Measurements from ENCODE around the gene EIF2D. TPM values are rescaled to one million over a fixed set of nuclear protein-coding genes. Genes with fewer than 3 reads are reported as not detected.

Gene EIF2D
- total and polyA plus RNA-seq, 9 of the 15 experiments (the other 6 are each of a cell fraction or from before 2014, with no cell fraction given) = 81.1 to 138 (median 93.9) TPM

- in situ Hi-C loops (cut with MboI) (loop anchor here (25.0 kb wide), 1 partner anchor 413 kb away; no protein-coding TSS in a partner anchor), intact Hi-C loops (cut with micrococcal nuclease) (loop anchor here (1.0 kb wide), 2 partner anchors 18 to 30 kb away; no protein-coding TSS in a partner anchor)
- peak overlapping the region; percentile 50 for H3K4me2 ChIP-seq (ENCODE audit: insufficient read depth, low read length)
- ChIA-PET CTCF (ENCODE audit: low intra/inter-chr PET ratio) (no interaction called here), POLR2A (interaction anchor here (0.6 to 3.1 kb wide), 17 partner anchors 8 to 129 kb away, joined by 3 to 24 read pairs (median 5); partner anchors contain the start of gene DYRK3)
- H3K4me3 ChIP-seq = no peak overlapping the region
- peaks cover 25% of the 10 kb centered on the region; the same call in 2 of the 3 replicates for H3K36me3 ChIP-seq (ENCODE audit: control insufficient read depth, insufficient read depth, low read length)
- peak overlapping the region; percentile 88 for H2AFZ ChIP-seq (ENCODE audit: low read depth, low read length)
- H3K27me3 ChIP-seq (ENCODE audit: control insufficient read depth in 2 of 2, insufficient read depth in 2 of 2, low read length in 2 of 2) = no peaks in the 10 kb centered on the region
- 6% methylated on average over 11 of the region's 11 CpGs for WGBS (ENCODE audit: insufficient coverage, low coverage, missing lambda C conversion rate)
- peak overlapping the region; percentile 45 to 53; a peak in 3 of 4 replicates for H3K9ac ChIP-seq (ENCODE audit: insufficient read depth in 1 of 2, low read depth in 2 of 2, low read length in 2 of 2)
- H4K20me1 ChIP-seq (replicated peaks; ENCODE audit: control insufficient read depth, insufficient read depth, low read length) = no peaks in the 10 kb centered on the region
- H3K27ac ChIP-seq (ENCODE audit: extremely low read depth, low read depth, low read length) = peak overlapping the region; percentile 80
- FAIRE-seq (peak; percentile 91), ATAC-seq (peak; percentile 89), DNase-seq (ENCODE audit: extremely low read depth in 1 of 4, low spot score in 3 of 4) (peak; percentile 59 to 89 (median 75))
- TSS peak; percentile 28 for BruUV-seq (replicated peaks)
- peaks cover 38% of the 10 kb centered on the region for H3K79me2 ChIP-seq (ENCODE audit: control insufficient read depth, insufficient read depth, low read length)
- no peaks in the 10 kb centered on the region for H3K9me3 ChIP-seq (replicated peaks; ENCODE audit: control insufficient read depth, insufficient read depth, low read depth, low read length)
- no peaks in the 10 kb centered on the region for H3K9me1 ChIP-seq (ENCODE audit: control insufficient read depth, insufficient read depth, low read length)
- H3K4me1 ChIP-seq (replicated peaks in 1 of 2; ENCODE audit: control insufficient read depth in 2 of 2, insufficient read depth in 2 of 2, low read length in 2 of 2) = peaks cover 28 to 41% of the 10 kb centered on the region in 2 experiments
- no peak for TF ChIP-seq IRF9 (tag; IDR thresholded peaks at IDR 0.05)
- TF ChIP-seq LCOR (CRISPR knock-in tag; IDR thresholded peaks at IDR 0.05) = peak; percentile 65; the same call in 1 of the 2 replicates
- TF ChIP-seq SMARCC2 (IDR thresholded peaks at IDR 0.05; ENCODE audit: low read depth) = 0 out of 2 replicates have a peak, but pooled peaks have one; percentile 31
- TF ChIP-seq DLX4 (CRISPR knock-in tag; IDR thresholded peaks at IDR 0.05) = no peak
- TF ChIP-seq KLF16 (IDR thresholded peaks at IDR 0.05) = no peak
- TF ChIP-seq BCOR (IDR thresholded peaks at IDR 0.05) = peak; percentile 29; the same call in 1 of the 2 replicates
- peak; percentile 89 for TF ChIP-seq ZNF175 (CRISPR knock-in tag; IDR thresholded peaks at IDR 0.05; ENCODE audit: low read depth)
- 0 out of 2 replicates have a peak, but pooled peaks have one; percentile 36 for TF ChIP-seq SMAD3 (CRISPR knock-in tag; conservative IDR thresholded peaks at IDR 0.05)
- TF ChIP-seq NRF1 (conservative IDR thresholded peaks at IDR 0.05 in 1 of 2, IDR thresholded peaks at IDR 0.05 in 1 of 2) = peak; percentile 30 to 47; a peak in 3 of 4 replicates
- no peak for TF ChIP-seq ZKSCAN1 (IDR thresholded peaks at IDR 0.05; ENCODE audit: low read depth, low read length)
- peak; percentile 68; the same call in 1 of the 2 replicates for TF ChIP-seq ETV1 (tag; conservative IDR thresholded peaks at IDR 0.05; ENCODE audit: low read depth)
- peak; percentile 70; the same call in 1 of the 2 replicates for TF ChIP-seq MTA3 (IDR thresholded peaks at IDR 0.05; ENCODE audit: borderline replicate concordance)
- peak; percentile 17; the same call in 1 of the 2 replicates for TF ChIP-seq TAF7 (tag; IDR thresholded peaks at IDR 0.05)
- TF ChIP-seq MLX (CRISPR knock-in tag; conservative IDR thresholded peaks at IDR 0.05) = no peak
- TF ChIP-seq ERF (CRISPR knock-in tag; IDR thresholded peaks at IDR 0.05) = 0 out of 2 replicates have a peak, but pooled peaks have one; percentile 65
- no peak for TF ChIP-seq SMARCA5 (IDR thresholded peaks at IDR 0.05)
- TF ChIP-seq EGR1 (conservative IDR thresholded peaks at IDR 0.05) = no peak
- no peak for TF ChIP-seq ZBTB43 (CRISPR knock-in tag; IDR thresholded peaks at IDR 0.05)
Measured at GRCh38 chr1:206575165-206575893, 36.9 kb downstream of the EIF2D start.
